ENCODE measurements around the gene PCSK6.

Gene PCSK6

GRCh38 chr15:101522621-101523559 is 33.4 kb upstream of the PCSK6 start:
- DNase-seq: no peak

- no peak for DNase-seq
These were observed 32.6 kb upstream of the PCSK6 start for GRCh38 chr15:101522091-101522490.

- DNase-seq: no peak
These were observed 32.1 kb upstream of the PCSK6 start for GRCh38 chr15:101521591-101521990.

GRCh38 chr15:101521069-101521468 is 31.6 kb upstream of the PCSK6 start:
- DNase-seq: no peak

GRCh38 chr15:101520395-101520794 is 30.9 kb upstream of the PCSK6 start:
- DNase-seq: no peak

- DNase-seq: no peak
These were observed 28.0 kb upstream of the PCSK6 start for GRCh38 chr15:101517504-101517903.

GRCh38 chr15:101514318-101514717 is 24.8 kb upstream of the PCSK6 start:
- DNase-seq: no peak

GRCh38 chr15:101511717-101512116 is 22.2 kb upstream of the PCSK6 start:
- DNase-seq: no peak

GRCh38 chr15:101510212-101511197 is 21.0 kb upstream of the PCSK6 start:
- no peak for DNase-seq

- no peak for DNase-seq
These were observed 19.8 kb upstream of the PCSK6 start for GRCh38 chr15:101509279-101509678.

GRCh38 chr15:101506491-101506890 is 17.0 kb upstream of the PCSK6 start:
- no peak for DNase-seq

- DNase-seq: no peak
These were observed 16.3 kb upstream of the PCSK6 start for GRCh38 chr15:101505610-101506337.

GRCh38 chr15:101504866-101505609 is 15.5 kb upstream of the PCSK6 start:
- no peak for DNase-seq

- DNase-seq: no peak
These were observed 14.9 kb upstream of the PCSK6 start for GRCh38 chr15:101504373-101504772.

- DNase-seq: no peak
These were observed 13.7 kb upstream of the PCSK6 start for GRCh38 chr15:101503296-101503599.

GRCh38 chr15:101502572-101503295 is 13.2 kb upstream of the PCSK6 start:
- DNase-seq: no peak

GRCh38 chr15:101501703-101502373 is 12.3 kb upstream of the PCSK6 start:
- peak; percentile 80 for DNase-seq

- DNase-seq: no peak
These were observed 11.5 kb upstream of the PCSK6 start for GRCh38 chr15:101500865-101501551.

GRCh38 chr15:101499863-101500713 is 10.6 kb upstream of the PCSK6 start:
- DNase-seq: no peak
